Cardiac fibroblast (primary cell): ENCODE measurements around the gene ZBTB7C.

Experiments
- DNase-seq, 2 donors: peaks; one replicate each; pipeline versions ENCODE4 v3.0.0 to v3.0.0-alpha.2; 2010; ENCODE audit warnings: low read depth in 2 of 2
- H3K4me3 ChIP-seq, 2 donors: replicated peaks in 1 of 2; 1 replicate in 1 of 2; 2 replicates in 1 of 2; pipeline ENCODE4 v1.5.1; 2011; ENCODE audit warnings: low read depth in 2 of 2, low read length in 2 of 2, mild to moderate bottlenecking in 2 of 2, moderate library complexity in 1 of 2
- CTCF ChIP-seq: IDR thresholded peaks from one replicate; pipeline ENCODE4 v1.5.1; 2011; ENCODE audit warnings: low read depth, mild to moderate bottlenecking, low read length, inconsistent platforms

ZBTB7C gene

GRCh38 chr18:48136051-48136826 lies 272.9 kb downstream of the ZBTB7C start:
- peak overlapping the region; percentile 31 to 35 for H3K4me3 ChIP-seq
- DNase-seq: no peak
- TF ChIP-seq CTCF: no peak

GRCh38 chr18:48135436-48135966 lies 273.7 kb downstream of the ZBTB7C start:
- DNase-seq: no peak
- peak overlapping the region in 1 of 2 donors; percentile 35 for H3K4me3 ChIP-seq
- TF ChIP-seq CTCF: no peak

GRCh38 chr18:48134609-48135008 lies 274.6 kb downstream of the ZBTB7C start:
- no peak overlapping the region for H3K4me3 ChIP-seq
- no peak for DNase-seq
- no peak for TF ChIP-seq CTCF

GRCh38 chr18:48133671-48134251 lies 275.4 kb downstream of the ZBTB7C start:
- peak; percentile 7 to 15 for DNase-seq
- TF ChIP-seq CTCF: no peak
- no peak overlapping the region for H3K4me3 ChIP-seq

- TF ChIP-seq CTCF: no peak
- H3K4me3 ChIP-seq: no peak overlapping the region
- no peak for DNase-seq
Observed at GRCh38 chr18:48132797-48133655, 276.2 kb downstream of the ZBTB7C start.

GRCh38 chr18:48131042-48131441 lies 278.1 kb downstream of the ZBTB7C start:
- no peak for DNase-seq
- no peak for TF ChIP-seq CTCF
- no peak overlapping the region for H3K4me3 ChIP-seq
